ENCODE data around the gene RNF144A.
"Not testable (repeated sequence)": the region's sequence is repeated elsewhere in the genome, so short reads cannot be mapped to it uniquely, and the experiment has no call there.

RNF144A gene

GRCh38 chr2:6926071-6926732 is 9.0 kb downstream of the RNF144A start:
- H3K4me3 ChIP-seq (ENCODE audit: low read depth, low read length), result no peak overlapping the region
- no peak for DNase-seq (ENCODE audit: low read depth)

GRCh38 chr2:6927186-6927585 is 10.0 kb downstream of the RNF144A start:
- no peak for DNase-seq (ENCODE audit: low read depth)
- no peak overlapping the region for H3K4me3 ChIP-seq (ENCODE audit: low read depth, low read length)

DNA sequence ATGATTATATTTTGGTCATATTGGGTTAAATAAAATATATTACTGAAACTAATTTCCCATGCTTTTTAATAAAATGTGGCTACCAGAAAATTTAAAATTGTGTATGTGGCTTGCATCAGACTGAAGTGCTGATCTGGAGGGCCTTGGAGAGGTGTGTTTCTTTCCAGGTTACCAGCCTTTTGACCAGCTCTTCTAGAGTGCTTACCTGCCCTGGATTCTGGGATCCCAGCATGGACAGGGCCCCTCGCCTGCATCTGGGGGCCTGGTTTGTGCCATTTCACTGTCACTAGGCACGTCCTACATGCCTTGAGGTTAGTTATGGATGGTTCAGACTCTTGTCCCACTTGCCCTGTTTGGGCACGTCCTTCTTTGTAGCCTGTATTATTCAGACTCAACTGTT is 10.5 kb downstream of the RNF144A start:
- DNase-seq (ENCODE audit: low read depth), result no peak
- no peak overlapping the region for H3K4me3 ChIP-seq (ENCODE audit: low read depth, low read length)

DNA sequence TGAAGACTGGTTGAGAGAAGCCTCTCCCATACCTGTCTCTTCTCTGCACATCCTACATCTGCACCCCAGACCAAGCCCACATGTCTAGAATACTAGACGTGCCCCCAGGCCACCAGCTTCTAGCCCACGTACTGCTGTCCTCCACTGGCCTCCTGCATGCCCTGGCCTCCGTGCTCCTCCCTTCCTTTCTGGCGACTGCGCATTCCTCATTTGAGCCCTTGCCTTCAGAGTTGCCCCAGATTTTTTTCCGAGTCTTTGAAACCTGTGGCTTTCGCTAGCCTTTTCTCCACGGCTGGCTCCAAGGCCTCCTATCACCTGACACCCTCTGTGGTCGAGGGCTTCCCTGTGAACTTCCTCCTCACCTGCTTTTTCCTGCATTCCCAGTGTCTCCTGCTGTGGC is 11.2 kb downstream of the RNF144A start:
- DNase-seq (ENCODE audit: low read depth), result no peak

DNA sequence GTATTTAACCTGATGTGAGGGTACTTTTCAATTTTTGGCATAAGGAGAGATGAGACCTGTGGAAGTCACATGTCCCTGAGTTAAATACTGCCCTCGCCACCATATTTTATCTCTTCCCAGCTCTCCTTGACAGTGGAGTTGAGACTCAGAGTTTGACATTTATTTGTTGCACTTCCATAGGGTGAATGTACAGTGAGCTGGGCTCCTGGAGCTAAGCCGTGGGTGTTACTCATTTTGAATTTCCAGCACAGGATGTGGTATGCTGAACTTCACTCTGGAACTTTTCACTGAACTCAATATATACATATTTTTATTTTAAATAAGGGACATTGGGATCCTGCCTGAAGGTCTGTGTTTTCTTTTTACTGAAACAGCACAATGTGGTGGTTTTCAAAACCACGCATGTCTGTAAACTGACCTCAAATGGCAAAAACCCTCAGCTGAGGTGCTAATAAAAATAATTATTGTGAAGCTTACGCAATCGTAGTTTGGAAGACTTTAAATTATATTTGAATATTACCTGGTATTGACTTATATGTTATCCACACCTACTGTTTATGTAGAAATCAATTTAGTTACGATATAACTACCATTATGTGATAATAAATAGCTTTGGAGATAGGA is 12.1 kb downstream of the RNF144A start:
- no peak for DNase-seq (ENCODE audit: low read depth)

More for the DNA sequence above, 11.2 kb downstream of the RNF144A start:
- H3K4me3 ChIP-seq (ENCODE audit: low read depth, low read length), result no peak overlapping the region

DNA sequence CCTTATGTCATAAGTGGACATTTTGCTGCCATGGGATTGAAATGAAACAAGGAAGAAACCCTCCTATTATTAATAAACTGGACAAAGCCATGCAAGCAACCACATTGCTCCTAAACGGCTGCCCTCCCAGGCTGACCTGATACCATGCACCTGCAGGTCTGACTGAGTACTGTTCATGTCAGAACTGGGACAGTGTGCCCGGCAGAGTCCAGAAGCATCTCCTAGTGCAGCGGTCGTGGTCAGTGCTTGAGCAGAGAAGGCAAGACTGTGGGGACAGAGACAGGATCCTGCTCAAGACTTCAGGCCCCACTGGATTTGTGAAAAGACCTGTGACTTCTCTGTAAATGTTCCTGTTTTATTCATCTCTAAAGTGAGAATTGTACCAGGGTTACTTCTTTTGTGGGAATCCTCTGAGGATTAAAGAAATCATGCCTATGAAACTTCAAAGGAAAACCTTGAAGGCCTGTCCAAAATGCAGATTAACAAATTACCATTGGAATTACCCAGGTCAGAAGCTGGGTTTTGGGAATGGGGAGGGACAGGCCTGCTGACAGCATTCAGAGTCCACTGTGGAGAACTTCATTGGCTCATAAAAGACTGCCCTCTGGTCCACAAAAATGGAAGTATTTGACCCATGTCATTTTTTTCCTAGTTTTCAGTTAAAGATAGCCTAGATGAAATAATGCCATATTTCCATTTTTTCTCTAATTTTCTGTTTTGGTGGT is 13.9 kb downstream of the RNF144A start:
- no peak for DNase-seq (ENCODE audit: low read depth)
- no peak overlapping the region for H3K4me3 ChIP-seq (ENCODE audit: low read depth, low read length)

More for the DNA sequence above, 12.1 kb downstream of the RNF144A start:
- no peak overlapping the region for H3K4me3 ChIP-seq (ENCODE audit: low read depth, low read length)

- no peak overlapping the region for H3K4me3 ChIP-seq (ENCODE audit: low read depth, low read length)
- DNase-seq (ENCODE audit: low read depth), result no peak
Observed at GRCh38 chr2:6931753-6932152, 14.5 kb downstream of the RNF144A start.

DNA sequence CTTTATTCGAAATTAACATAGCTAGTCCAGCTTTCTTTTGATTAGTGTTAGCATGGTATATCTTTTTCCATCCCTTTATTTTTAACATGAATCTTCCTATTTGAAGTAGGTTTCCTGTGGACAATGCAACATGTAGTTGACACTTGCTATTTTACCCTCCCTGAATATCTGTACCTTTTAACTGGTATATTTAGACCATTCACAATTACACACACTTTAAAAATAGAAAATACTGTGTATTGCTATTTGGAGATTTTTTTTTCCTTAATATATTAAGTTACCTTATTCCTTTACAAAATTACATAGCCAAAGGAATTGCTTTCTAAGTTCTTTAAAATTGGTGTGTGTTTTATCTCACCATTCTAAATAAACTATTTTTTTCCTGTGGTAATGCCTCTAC is 15.0 kb downstream of the RNF144A start:
- DNase-seq (ENCODE audit: low read depth), result no peak
- H3K4me3 ChIP-seq (ENCODE audit: low read depth, low read length), result no peak overlapping the region

GRCh38 chr2:6932828-6933227 is 15.6 kb downstream of the RNF144A start:
- no peak for DNase-seq (ENCODE audit: low read depth)
- no peak overlapping the region for H3K4me3 ChIP-seq (ENCODE audit: low read depth, low read length)

DNA sequence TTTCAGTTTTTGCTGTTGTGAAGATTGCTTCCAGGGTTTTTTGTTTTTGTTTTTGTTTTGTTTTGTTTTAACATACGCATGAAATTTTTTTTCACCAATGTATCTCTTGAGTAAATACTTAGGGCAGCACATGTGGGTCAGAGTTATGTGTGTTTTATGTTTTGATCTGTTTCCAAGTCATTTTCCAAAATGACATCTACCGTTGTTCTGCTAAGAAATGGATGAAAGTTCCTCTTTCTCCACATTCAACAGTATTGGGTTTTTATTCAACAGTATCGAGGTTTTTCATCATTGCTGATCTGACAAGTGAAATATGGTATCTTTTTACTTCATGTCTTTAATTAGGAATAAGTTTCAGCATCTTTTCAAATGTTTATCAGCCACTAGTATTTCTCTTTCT is 16.7 kb downstream of the RNF144A start:
- DNase-seq (ENCODE audit: low read depth), result no peak
- no peak overlapping the region for H3K4me3 ChIP-seq (ENCODE audit: low read depth, low read length)

GRCh38 chr2:6934345-6934744 is 17.1 kb downstream of the RNF144A start:
- H3K4me3 ChIP-seq (ENCODE audit: low read depth, low read length), result no peak overlapping the region
- DNase-seq (ENCODE audit: low read depth), result no peak

- H3K4me3 ChIP-seq (ENCODE audit: low read depth, low read length), result no peak overlapping the region
- DNase-seq (ENCODE audit: low read depth), result no peak
Observed at GRCh38 chr2:6934758-6935651, 17.8 kb downstream of the RNF144A start.

DNA sequence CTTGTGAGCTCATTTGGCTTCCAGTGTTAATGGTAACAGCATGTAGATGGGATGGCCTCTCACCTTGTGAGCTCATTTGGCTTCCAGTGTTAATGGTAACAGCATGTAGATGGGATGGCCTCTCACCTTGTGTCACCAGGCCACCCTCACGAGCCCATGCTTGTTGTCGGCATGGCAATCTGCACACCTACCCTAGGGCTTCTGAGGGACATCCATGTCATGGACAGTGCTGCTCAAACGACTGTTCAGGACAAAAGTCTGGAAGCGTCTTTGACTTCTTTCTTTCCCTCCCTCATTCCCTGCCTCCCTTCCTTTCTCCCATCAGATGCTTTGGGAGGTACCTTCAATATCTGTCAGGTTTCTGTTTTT is 18.4 kb downstream of the RNF144A start:
- DNase-seq (ENCODE audit: low read depth); H3K4me3 ChIP-seq (ENCODE audit: low read depth, low read length): not testable (repeated sequence)

DNA sequence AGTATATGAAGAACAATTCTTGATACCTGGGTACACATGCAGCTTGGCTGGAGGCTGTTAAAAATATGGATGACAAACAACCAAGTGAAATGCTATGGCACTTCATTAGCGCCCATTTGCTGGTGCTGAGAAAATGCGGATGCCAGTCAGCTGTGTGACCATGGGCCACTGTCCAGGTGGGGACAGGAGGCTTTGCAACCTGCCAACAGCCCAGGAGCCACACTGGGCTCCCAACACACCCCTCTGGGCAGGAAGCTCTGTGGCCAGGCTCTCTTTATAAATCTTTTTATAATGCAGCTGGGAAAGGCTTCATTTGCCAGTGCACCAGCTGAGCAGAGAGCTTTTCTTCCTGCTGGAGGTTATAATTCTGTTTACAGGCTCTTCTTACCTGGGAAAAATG is 19.9 kb downstream of the RNF144A start:
- no peak for DNase-seq (ENCODE audit: low read depth)
- no peak overlapping the region for H3K4me3 ChIP-seq (ENCODE audit: low read depth, low read length)

- no peak for DNase-seq (ENCODE audit: low read depth)
- H3K4me3 ChIP-seq (ENCODE audit: low read depth, low read length), result no peak overlapping the region
Observed at GRCh38 chr2:6937582-6937981, 20.4 kb downstream of the RNF144A start.

DNA sequence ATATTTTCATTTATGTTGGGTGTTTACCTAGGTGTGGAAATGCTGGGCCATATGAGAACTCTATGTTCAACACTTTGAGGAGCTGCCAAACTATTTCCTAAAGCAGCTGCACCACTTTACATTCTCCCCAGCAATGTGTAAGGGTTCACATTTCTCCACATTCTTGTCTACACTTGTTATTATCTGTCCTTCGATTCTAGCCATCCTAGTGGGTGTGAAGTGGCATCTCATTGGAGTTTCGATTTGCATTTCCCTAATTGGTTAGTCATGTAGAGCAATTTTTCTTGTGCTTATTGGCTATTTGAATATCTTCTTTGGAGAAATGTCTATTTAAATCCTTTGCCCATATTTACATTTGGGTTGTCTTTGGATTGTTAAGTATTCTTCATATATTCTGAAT is 21.9 kb downstream of the RNF144A start:
- H3K4me3 ChIP-seq (ENCODE audit: low read depth, low read length), result no peak overlapping the region
- DNase-seq (ENCODE audit: low read depth), result no peak

DNA sequence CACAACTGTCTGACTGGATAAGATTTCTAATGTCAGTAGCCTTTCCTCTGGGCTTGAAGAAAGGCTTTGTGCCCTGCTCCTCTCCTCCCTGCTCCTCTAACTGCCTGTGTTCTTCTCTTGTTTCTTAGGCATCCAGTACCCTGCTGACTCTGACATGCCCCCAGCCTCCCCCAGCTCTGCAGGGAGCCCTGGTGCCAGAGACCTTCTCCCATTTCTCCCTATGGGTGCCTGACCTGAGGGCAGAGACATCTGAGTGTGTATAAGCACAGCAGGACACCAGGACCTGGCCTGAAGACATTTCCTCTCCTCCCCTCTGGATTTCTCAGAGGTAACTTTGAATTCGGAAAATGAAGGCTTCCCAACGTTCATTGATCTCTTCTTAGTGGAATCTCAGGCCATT is 23.6 kb downstream of the RNF144A start:
- DNase-seq (ENCODE audit: low read depth), result no peak
- H3K4me3 ChIP-seq (ENCODE audit: low read depth, low read length), result no peak overlapping the region

DNA sequence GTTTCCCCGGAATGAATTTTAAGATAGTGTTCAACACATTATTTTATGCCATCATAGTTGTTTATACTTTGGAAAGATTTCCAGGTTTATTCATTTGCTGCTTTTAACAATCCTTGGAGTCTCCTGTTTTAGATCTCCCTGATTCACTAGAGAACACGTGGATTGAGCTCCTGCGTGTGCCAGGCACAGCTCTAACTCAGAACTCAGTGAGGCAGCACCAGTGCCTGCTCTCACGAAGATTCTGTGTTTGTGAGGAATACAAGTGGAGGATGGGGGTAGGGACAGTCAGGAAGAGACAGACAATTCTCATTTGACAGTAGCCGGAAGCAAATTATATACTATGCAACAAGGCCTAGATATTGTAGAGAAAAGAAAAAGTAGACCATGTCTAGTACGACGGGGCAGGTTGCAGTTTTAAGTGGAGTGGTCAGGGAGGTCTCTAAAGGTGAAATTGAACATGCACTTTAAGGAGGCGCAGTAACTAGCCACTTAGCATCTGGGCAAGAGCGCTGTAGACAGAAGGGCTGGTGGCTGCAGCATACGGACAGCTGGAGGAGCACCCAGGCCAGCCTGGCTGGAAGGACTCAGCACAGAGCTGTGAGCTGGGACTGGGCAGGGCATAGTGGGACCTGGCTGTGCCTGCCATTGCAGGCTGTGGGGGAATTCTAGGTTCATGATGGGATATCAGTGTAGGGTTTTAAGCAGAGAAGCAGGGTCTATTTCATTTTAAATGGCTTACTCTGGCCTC is 24.3 kb downstream of the RNF144A start:
- DNase-seq (ENCODE audit: low read depth), result no peak
- H3K4me3 ChIP-seq (ENCODE audit: low read depth, low read length), result no peak overlapping the region

GRCh38 chr2:6942848-6943247 is 25.6 kb downstream of the RNF144A start:
- no peak for DNase-seq (ENCODE audit: low read depth)

More at GRCh38 chr2:6942848-6943247, 25.6 kb downstream of the RNF144A start:
- no peak overlapping the region for H3K4me3 ChIP-seq (ENCODE audit: low read depth, low read length)
